ENCODE results near the gene DRD4. TPM values are rescaled to one million over a fixed set of nuclear protein-coding genes. Genes with fewer than 3 reads are reported as not detected.

Gene DRD4
- total and polyA plus RNA-seq, 2 of the 8 experiments (the other 6 are each of a cell fraction or from before 2014, with no cell fraction given): 3.4 to 4.9 TPM

DNA sequence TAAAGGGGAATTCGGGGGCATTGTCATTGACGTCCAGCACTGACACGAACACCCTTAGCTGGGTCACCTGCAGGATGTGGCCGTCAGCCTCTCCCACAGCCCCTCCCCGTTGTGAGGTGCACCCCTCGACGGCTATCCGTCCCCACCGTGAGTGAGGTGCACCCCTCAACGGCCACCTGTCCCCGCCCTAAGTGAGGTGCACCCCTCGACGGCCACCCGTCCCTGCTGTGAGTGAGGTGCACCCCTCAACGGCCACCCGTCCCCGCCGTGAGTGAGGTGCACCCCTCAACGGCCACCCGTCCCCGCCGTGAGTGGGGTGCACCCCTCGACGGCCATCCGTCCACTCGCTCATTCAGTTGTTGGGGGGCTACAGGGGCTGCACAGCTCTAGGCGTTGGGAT, 15.2 kb upstream of the DRD4 start (continued):
- TF ChIP-seq NANOG (IDR thresholded peaks at IDR 0.05; ENCODE audit: insufficient read depth, low read depth, low read length, poor library complexity, severe bottlenecking) (no peak), TCF12 (IDR thresholded peaks at IDR 0.05; ENCODE audit: low read depth, low read length) (no peak), GABPA (IDR thresholded peaks at IDR 0.05; ENCODE audit: borderline replicate concordance, insufficient read depth, low read length) (no peak), SIN3A (conservative IDR thresholded peaks at IDR 0.05 in 1 of 2, IDR thresholded peaks at IDR 0.05 in 1 of 2; ENCODE audit: low read depth in 1 of 2, low read length in 2 of 2) (no peak), EZH2 (IDR thresholded peaks at IDR 0.05; ENCODE audit: low read depth, low read length, severe bottlenecking) (no peak)
- TF ChIP-seq, protein P1, sequence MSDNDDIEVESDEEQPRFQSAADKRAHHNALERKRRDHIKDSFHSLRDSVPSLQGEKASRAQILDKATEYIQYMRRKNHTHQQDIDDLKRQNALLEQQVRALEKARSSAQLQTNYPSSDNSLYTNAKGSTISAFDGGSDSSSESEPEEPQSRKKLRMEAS (IDR thresholded peaks at IDR 0.05): no peak

All from H1 (cell line).